IPS DF 6.9 (cell line): ENCODE measurements around the gene UVRAG.

Experiments
- DNase-seq: peaks from one replicate; pipeline ENCODE4 v3.0.0-alpha.2; 2013; ENCODE audit warnings: low read depth, low spot score
- H3K27ac ChIP-seq: one replicate; pipeline ENCODE4 v1.5.1; 2013; ENCODE audit warnings: low read length, control low read depth
- H3K27me3 ChIP-seq: 2 replicates; pipeline ENCODE4 v1.6.1; 2013; ENCODE audit warnings: mild to moderate bottlenecking, low read length; ENCODE audit not compliant: control insufficient read depth, insufficient read depth
- H3K36me3 ChIP-seq: 2 replicates; pipeline ENCODE4 v1.6.1; 2013; ENCODE audit warnings: low read length; ENCODE audit not compliant: control insufficient read depth, insufficient read depth
- H3K4me1 ChIP-seq: 2 replicates; pipeline ENCODE4 v1.6.1; 2013; ENCODE audit warnings: low read length; ENCODE audit not compliant: control insufficient read depth, insufficient read depth
- H3K4me3 ChIP-seq: 2 replicates; pipeline ENCODE4 v1.5.1; 2013; ENCODE audit warnings: mild to moderate bottlenecking, low read length
- H3K9me3 ChIP-seq: 2 replicates; pipeline ENCODE4 v1.6.1; 2013; ENCODE audit warnings: low read length, inconsistent platforms; ENCODE audit not compliant: control insufficient read depth, insufficient read depth
- WGBS: extraction: QIAGEN DNeasy Blood & Tissue Kit; methylation state at CpG from one replicate; pipeline ENCODE4 v1.1.7; 2013; ENCODE audit warnings: mixed read lengths, missing lambda C conversion rate; ENCODE audit not compliant: insufficient read length, insufficient coverage; 5-methylcytosine and 5-hydroxymethylcytosine counted together

The UVRAG gene

DNA sequence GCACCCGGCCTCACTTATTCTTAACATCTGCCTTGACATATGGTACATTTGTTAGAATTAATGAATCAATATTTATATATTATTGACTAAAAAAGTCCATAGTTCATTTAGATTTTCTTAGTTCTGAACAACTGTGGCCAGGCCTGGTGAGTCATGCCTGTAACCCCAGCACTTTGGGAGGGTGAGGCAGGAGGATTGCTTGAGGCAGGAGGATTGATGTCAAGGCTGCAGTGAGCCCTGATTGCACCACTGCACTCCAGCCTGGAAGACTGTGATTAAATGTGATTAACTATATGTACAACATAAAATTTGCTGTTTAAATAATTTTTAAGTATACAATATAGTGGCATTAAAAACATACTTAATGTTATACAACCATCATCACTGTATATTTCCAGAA lies 5.6 kb downstream of the UVRAG start:
- WGBS = no CpG with 5 or more reads among the region's 1 CpG
- Histone ChIP-seq H3K36me3 (no peaks in the 10 kb centered on the region), H3K27ac (no peak overlapping the region), H3K4me1 (no peaks in the 10 kb centered on the region), H3K27me3 (no peaks in the 10 kb centered on the region), H3K9me3 (no peaks in the 10 kb centered on the region), H3K4me3 (no peak overlapping the region)
- DNase-seq = no peak

DNA sequence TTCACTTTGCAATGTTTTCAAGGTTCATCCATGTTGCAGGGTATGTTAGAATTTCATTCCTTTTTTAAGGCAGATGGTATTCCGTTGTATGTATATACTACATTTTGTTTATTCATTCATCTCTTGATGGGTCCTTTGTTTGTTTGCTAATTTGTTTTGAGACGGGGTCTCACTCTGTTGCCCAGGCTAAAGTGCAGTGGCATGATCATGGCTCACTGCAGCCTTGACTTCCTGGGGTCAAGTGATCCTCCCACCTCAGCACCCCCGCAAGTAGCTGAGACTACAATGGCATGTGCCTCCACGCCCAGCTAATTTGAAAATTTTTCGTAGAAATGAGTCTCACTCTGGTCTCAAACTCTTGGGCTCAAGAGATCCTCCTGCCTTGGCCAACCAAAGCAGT lies 6.2 kb downstream of the UVRAG start:
- no peak for DNase-seq
- H3K36me3 ChIP-seq = no peaks in the 10 kb centered on the region
- no CpG with 5 or more reads among the region's 5 CpGs for WGBS
- H3K27me3 ChIP-seq = no peaks in the 10 kb centered on the region
- no peaks in the 10 kb centered on the region for H3K4me1 ChIP-seq
- H3K27ac ChIP-seq = no peak overlapping the region
- no peaks in the 10 kb centered on the region for H3K9me3 ChIP-seq
- H3K4me3 ChIP-seq = no peak overlapping the region

DNA sequence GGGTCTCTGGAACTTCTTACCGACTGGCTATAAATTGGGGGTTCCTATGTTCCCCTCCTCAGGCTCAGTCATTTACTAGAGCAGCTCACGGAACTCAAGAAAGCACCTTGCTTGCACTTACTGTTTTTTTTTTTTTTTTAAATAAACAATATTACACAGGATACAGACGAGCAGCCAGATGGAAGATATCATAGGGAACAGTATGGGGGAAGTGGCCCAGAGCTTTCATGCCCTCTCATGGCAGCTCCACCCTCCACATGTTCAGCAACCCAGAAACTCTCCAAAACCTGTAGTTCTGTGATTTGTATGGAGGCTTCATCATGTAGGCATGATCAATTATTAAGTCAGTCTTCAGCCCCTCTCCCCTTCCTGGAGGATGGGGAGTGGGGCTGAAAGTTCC lies 7.5 kb downstream of the UVRAG start:
- no peak overlapping the region for H3K4me3 ChIP-seq
- no CpG with 5 or more reads among the region's 3 CpGs for WGBS
- DNase-seq = no peak
- H3K9me3 ChIP-seq = no peaks in the 10 kb centered on the region
- no peaks in the 10 kb centered on the region for H3K36me3 ChIP-seq
- H3K4me1 ChIP-seq = no peaks in the 10 kb centered on the region
- no peaks in the 10 kb centered on the region for H3K27me3 ChIP-seq
- H3K27ac ChIP-seq = no peak overlapping the region

GRCh38 chr11:75823415-75823814 lies 8.4 kb downstream of the UVRAG start:
- no CpG with 5 or more reads among the region's 4 CpGs for WGBS
- Histone ChIP-seq H3K4me1 (no peaks in the 10 kb centered on the region), H3K27me3 (no peaks in the 10 kb centered on the region), H3K9me3 (no peaks in the 10 kb centered on the region), H3K4me3 (no peak overlapping the region), H3K27ac (no peak overlapping the region), H3K36me3 (no peaks in the 10 kb centered on the region)
- DNase-seq = no peak

DNA sequence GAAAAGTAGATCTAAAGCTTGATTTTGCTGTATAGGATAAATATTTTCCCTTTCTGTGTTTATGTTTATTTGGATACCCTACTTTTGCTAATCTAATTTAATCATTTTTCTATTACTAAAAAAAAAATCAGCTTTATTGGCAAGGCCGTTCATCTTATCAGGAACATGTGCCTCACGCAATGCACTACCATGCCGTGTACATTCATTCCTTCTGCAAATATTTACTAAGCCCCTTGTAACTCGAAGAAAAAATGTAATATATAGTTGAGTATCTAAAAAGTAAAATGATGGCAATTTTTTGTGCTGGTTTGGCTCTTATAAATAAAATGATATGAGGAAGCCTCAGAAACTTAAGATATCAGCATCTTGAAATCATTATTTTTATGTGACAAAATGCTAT lies 8.9 kb downstream of the UVRAG start:
- Histone ChIP-seq H3K36me3 (no peaks in the 10 kb centered on the region), H3K27ac (no peak overlapping the region), H3K4me1 (no peaks in the 10 kb centered on the region), H3K9me3 (no peaks in the 10 kb centered on the region), H3K27me3 (no peaks in the 10 kb centered on the region), H3K4me3 (no peak overlapping the region)
- no CpG with 5 or more reads among the region's 4 CpGs for WGBS
- no peak for DNase-seq

DNA sequence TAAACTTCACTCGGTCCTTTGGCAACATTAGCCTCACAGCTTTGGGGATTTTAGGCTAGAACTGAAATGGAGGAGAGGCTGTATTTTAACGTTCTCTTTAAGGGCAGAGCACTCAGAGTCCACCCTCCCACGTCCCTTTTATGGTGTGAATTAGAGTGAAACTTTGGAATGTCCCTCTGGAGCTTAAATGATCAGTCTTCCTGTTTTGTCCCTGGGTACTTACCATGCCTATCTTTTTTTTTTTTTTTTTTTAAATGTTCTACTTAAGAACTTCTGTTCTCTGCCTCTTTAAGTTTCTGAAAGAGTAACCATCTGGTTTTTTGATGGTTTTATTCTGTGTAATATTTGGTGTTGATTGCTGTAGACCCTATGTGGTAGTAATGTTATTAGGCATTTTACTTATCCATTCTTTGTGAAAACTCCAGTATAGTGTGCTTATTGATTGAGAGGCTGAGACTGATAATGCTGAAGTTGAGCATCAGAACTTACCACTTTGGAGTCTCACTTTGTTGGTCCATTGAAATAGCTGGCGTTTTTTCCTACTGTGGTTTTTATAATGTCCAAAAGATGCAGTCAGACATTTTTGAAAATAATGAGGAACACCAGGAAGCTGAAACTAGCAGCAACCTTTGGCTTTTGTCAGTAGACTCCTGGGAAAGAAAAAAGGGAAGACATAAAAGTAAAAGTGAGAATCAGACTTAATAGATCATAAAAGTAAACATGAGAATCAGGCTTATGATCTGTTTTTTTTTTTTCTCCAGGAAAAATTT lies 11.6 kb downstream of the UVRAG start:
- no peaks in the 10 kb centered on the region for H3K9me3 ChIP-seq
- H3K27ac ChIP-seq = no peak overlapping the region
- WGBS = no CpG with 5 or more reads among the region's 4 CpGs
- no peak for DNase-seq
- H3K4me3 ChIP-seq = no peak overlapping the region
- H3K27me3 ChIP-seq = no peaks in the 10 kb centered on the region
- H3K36me3 ChIP-seq = no peaks in the 10 kb centered on the region
- H3K4me1 ChIP-seq = no peaks in the 10 kb centered on the region

- Histone ChIP-seq H3K4me3 (no peak overlapping the region), H3K4me1 (no peaks in the 10 kb centered on the region), H3K27me3 (no peaks in the 10 kb centered on the region), H3K9me3 (no peaks in the 10 kb centered on the region), H3K36me3 (no peaks in the 10 kb centered on the region), H3K27ac (no peak overlapping the region)
- WGBS = no CpG with 5 or more reads among the region's 5 CpGs
- DNase-seq = no peak
Measured at GRCh38 chr11:75827562-75827961, 12.6 kb downstream of the UVRAG start.

DNA sequence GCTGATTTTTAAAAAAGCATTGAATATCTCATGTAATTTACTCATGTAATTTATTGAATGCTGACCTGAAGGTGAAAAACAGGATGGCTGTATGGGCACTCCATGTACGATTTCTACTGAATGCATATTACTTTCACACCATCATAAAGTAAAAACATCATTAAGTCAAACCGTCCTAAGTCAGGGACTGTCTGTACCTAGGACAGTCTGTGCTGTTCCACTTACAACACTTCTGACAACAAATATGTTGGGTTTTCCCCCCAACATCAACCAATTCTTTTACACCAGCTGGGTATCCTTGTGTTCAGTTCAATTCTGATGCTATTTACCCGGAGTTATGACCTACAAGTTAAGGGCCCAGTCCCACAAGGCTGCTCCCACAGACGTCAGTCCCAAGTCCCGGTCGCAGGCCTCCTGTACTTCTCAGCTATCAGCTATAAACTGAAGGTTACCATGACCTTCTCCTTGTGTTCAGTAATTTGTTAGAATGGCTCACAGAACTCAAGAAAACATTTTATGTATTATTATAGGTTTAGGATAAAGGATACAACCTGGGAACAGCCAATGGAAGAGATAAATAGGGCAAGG lies 17.0 kb downstream of the UVRAG start:
- no CpG with 5 or more reads among the region's 6 CpGs for WGBS
- Histone ChIP-seq H3K27me3 (no peaks in the 10 kb centered on the region), H3K4me3 (no peak overlapping the region), H3K4me1 (no peaks in the 10 kb centered on the region), H3K36me3 (no peaks in the 10 kb centered on the region), H3K27ac (no peak overlapping the region), H3K9me3 (no peaks in the 10 kb centered on the region)
- DNase-seq = no peak

DNA sequence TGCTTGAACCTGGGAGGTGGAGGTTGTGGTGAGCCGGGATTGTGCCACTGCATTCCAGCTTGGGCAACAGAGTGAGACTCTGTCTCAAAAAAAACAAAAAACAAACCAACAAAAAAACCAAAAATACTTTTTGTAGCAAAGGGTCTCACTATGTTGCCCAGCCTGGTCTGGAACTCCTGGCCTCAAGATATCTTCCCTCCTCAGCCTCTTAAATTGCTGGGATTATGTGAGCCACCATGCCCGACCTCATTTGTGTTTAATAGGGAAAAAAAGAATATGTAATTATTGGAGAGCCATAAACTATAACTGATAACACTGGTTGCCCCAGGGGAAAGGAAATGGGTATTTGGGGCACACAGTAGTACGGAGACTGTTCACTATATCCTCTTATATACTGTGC lies 19.7 kb downstream of the UVRAG start:
- H3K36me3 ChIP-seq = no peaks in the 10 kb centered on the region

DNA sequence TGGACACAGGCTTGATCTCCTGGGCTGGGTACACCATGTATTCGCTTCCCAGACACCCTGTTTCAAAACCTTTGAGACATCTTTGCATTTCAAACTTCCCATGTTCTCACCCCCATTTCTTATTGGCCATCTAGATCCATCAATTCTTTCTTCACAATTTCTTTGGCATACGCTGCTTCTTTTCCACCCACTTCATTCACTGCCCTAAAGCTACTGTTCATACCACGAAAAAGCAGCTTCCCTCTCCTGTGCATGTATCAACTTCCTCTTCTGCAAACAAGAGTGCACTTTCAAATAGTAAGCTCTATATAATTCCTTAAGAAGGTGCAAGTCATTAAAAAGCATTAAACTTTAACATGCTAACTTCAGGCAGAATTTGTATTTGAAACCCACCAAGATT lies 21.4 kb downstream of the UVRAG start:
- Histone ChIP-seq H3K27ac (no peak overlapping the region), H3K9me3 (no peaks in the 10 kb centered on the region), H3K4me1 (no peaks in the 10 kb centered on the region), H3K27me3 (no peaks in the 10 kb centered on the region), H3K4me3 (no peak overlapping the region), H3K36me3 (no peaks in the 10 kb centered on the region)
- no peak for DNase-seq
- no CpG with 5 or more reads among the region's 3 CpGs for WGBS

More for the DNA sequence above, 19.7 kb downstream of the UVRAG start:
- DNase-seq = no peak
- Histone ChIP-seq H3K9me3 (no peaks in the 10 kb centered on the region), H3K27ac (no peak overlapping the region), H3K4me1 (no peaks in the 10 kb centered on the region), H3K4me3 (no peak overlapping the region), H3K27me3 (no peaks in the 10 kb centered on the region)
- no CpG with 5 or more reads among the region's 3 CpGs for WGBS

- H3K9me3 ChIP-seq = no peaks in the 10 kb centered on the region
- no peaks in the 10 kb centered on the region for H3K4me1 ChIP-seq
- H3K27me3 ChIP-seq = no peaks in the 10 kb centered on the region
- H3K4me3 ChIP-seq = no peak overlapping the region
- no peak overlapping the region for H3K27ac ChIP-seq
- no peaks in the 10 kb centered on the region for H3K36me3 ChIP-seq
- no peak for DNase-seq
Measured at GRCh38 chr11:75839851-75840250, 24.8 kb downstream of the UVRAG start.
